ENCODE data around the gene ACOT2. TPM values are rescaled to one million over a fixed set of nuclear protein-coding genes. Genes with fewer than 3 reads are reported as not detected.

The ACOT2 gene
- total RNA-seq, 2 experiments from 2014 or later: 15.6 to 23.8 TPM

- DNase-seq (no peak), ATAC-seq (no peak)
- peaks cover 14% of the 10 kb centered on the region for H3K27me3 Mint-ChIP-seq
- CTCF ChIA-PET: interaction anchor here (0.6 kb wide), 1 partner anchor 102 kb away, joined by 4 read pairs; no protein-coding TSS in a partner anchor
- no peak overlapping the region for H3K4me3 Mint-ChIP-seq
- peaks cover 6% of the 10 kb centered on the region for H3K36me3 Mint-ChIP-seq
- no peaks in the 10 kb centered on the region for H3K9me3 Mint-ChIP-seq (ENCODE audit: low read depth)
- H3K27ac Mint-ChIP-seq: no peak overlapping the region
- peaks cover 28% of the 10 kb centered on the region for H3K4me1 Mint-ChIP-seq
These were observed 41.7 kb downstream of the ACOT2 start for GRCh38 chr14:73610687-73611086.

GRCh38 chr14:73612339-73613045 lies 43.5 kb downstream of the ACOT2 start, which contains the start of gene ACOT6:
ACOT6 (plus strand) TSS chr14:73612517; CDS start chr14:73612572, 55 bp downstream.
- DNase-seq (peak; percentile 79), ATAC-seq (peak; percentile 87)
- Mint-ChIP-seq H3K27me3 (peaks cover 14% of the 10 kb centered on the region), H3K27ac (peak within 1 kb of the TSS; percentile 78), H3K36me3 (peaks cover 6% of the 10 kb centered on the region), H3K9me3 (ENCODE audit: low read depth) (no peaks in the 10 kb centered on the region), H3K4me1 (peaks cover 16% of the 10 kb centered on the region), H3K4me3 (peak within 1 kb of the TSS; percentile 79)
- CTCF ChIA-PET: interaction anchor here (0.7 to 2.4 kb wide), 13 partner anchors 14 to 159 kb away, joined by 3 to 11 read pairs (median 4); partner anchors contain the start of genes ACOT2, ACOT4 and NUMB

- no peak for ATAC-seq
These were observed 44.0 kb downstream of the ACOT2 start for GRCh38 chr14:73613046-73613383.

GRCh38 chr14:73613419-73613963 lies 44.5 kb downstream of the ACOT2 start:
- Mint-ChIP-seq H3K27ac (no peak overlapping the region), H3K36me3 (peaks cover 3% of the 10 kb centered on the region), H3K4me1 (peaks cover 16% of the 10 kb centered on the region), H3K9me3 (ENCODE audit: low read depth) (no peaks in the 10 kb centered on the region), H3K27me3 (peaks cover 14% of the 10 kb centered on the region), H3K4me3 (peak overlapping the region; percentile 79)
- no peak for DNase-seq
- no peak for ATAC-seq
- CTCF ChIA-PET: interaction anchor here (1.3 to 2.4 kb wide), 9 partner anchors 13 to 158 kb away, joined by 3 to 11 read pairs (median 4); partner anchors contain the start of genes ACOT2, ACOT4 and NUMB

More at GRCh38 chr14:73613046-73613383, 44.0 kb downstream of the ACOT2 start:
- CTCF ChIA-PET: interaction anchor here (0.9 to 2.4 kb wide), 12 partner anchors 14 to 159 kb away, joined by 3 to 11 read pairs (median 4); partner anchors contain the start of genes ACOT2, ACOT4 and NUMB
- H3K9me3 Mint-ChIP-seq (ENCODE audit: low read depth): no peaks in the 10 kb centered on the region
- DNase-seq: no peak
- peaks cover 16% of the 10 kb centered on the region for H3K4me1 Mint-ChIP-seq
- H3K36me3 Mint-ChIP-seq: peaks cover 6% of the 10 kb centered on the region
- H3K4me3 Mint-ChIP-seq: peak overlapping the region; percentile 79
- H3K27me3 Mint-ChIP-seq: peaks cover 14% of the 10 kb centered on the region
- peak overlapping the region; percentile 78 for H3K27ac Mint-ChIP-seq

- H3K9me3 Mint-ChIP-seq (ENCODE audit: low read depth): no peaks in the 10 kb centered on the region
- H3K4me3 Mint-ChIP-seq: no peak overlapping the region
- CTCF ChIA-PET: no interaction called here
- H3K36me3 Mint-ChIP-seq: no peaks in the 10 kb centered on the region
- peaks cover 10% of the 10 kb centered on the region for H3K4me1 Mint-ChIP-seq
- DNase-seq (no peak), ATAC-seq (no peak)
- H3K27me3 Mint-ChIP-seq: peaks cover 14% of the 10 kb centered on the region
- no peak overlapping the region for H3K27ac Mint-ChIP-seq
These were observed 47.8 kb downstream of the ACOT2 start for GRCh38 chr14:73616831-73617230.

GRCh38 chr14:73619524-73619923 lies 50.5 kb downstream of the ACOT2 start:
- DNase-seq (no peak), ATAC-seq (no peak)
- no peaks in the 10 kb centered on the region for H3K36me3 Mint-ChIP-seq
- peaks cover 6% of the 10 kb centered on the region for H3K27me3 Mint-ChIP-seq
- CTCF ChIA-PET: interaction anchor here (0.5 to 1.5 kb wide), 2 partner anchors 13 to 83 kb away, joined by 3 to 6 read pairs; no protein-coding TSS in a partner anchor
- no peaks in the 10 kb centered on the region for H3K4me1 Mint-ChIP-seq
- no peak overlapping the region for H3K4me3 Mint-ChIP-seq
- H3K9me3 Mint-ChIP-seq (ENCODE audit: low read depth): no peaks in the 10 kb centered on the region
- H3K27ac Mint-ChIP-seq: no peak overlapping the region

GRCh38 chr14:73620268-73620667 lies 51.3 kb downstream of the ACOT2 start:
- ATAC-seq (no peak), DNase-seq (no peak)
- Mint-ChIP-seq H3K4me3 (no peak overlapping the region), H3K36me3 (no peaks in the 10 kb centered on the region), H3K9me3 (ENCODE audit: low read depth) (no peaks in the 10 kb centered on the region), H3K4me1 (no peaks in the 10 kb centered on the region), H3K27me3 (peaks cover 6% of the 10 kb centered on the region), H3K27ac (no peak overlapping the region)
- CTCF ChIA-PET: no interaction called here

- ATAC-seq (no peak), DNase-seq (no peak)
- Mint-ChIP-seq H3K27ac (no peak overlapping the region), H3K9me3 (ENCODE audit: low read depth) (no peaks in the 10 kb centered on the region), H3K36me3 (no peaks in the 10 kb centered on the region), H3K4me1 (no peaks in the 10 kb centered on the region), H3K4me3 (no peak overlapping the region), H3K27me3 (peaks cover 6% of the 10 kb centered on the region)
- CTCF ChIA-PET: interaction anchor here (1.0 to 1.3 kb wide), 2 partner anchors 10 to 115 kb away, joined by 3 read pairs; no protein-coding TSS in a partner anchor
These were observed 54.6 kb downstream of the ACOT2 start for GRCh38 chr14:73623504-73624054.

Other genes with a start within 250 kb of the ACOT2 start
- gene NUMB, start 110.7 kb upstream of the ACOT2 start, total RNA-seq: 10 to 100 TPM; 44.8 to 45.2 TPM
- gene RIOX1, start 78.3 kb upstream of the ACOT2 start, total RNA-seq: 10 to 100 TPM; 20.7 to 25.6 TPM
- gene ACOT1, start 32.1 kb upstream of the ACOT2 start, total RNA-seq: 1 to 10 TPM; 2.5 to 4.3 TPM
- not detected for gene HEATR4, start 10.3 kb upstream of the ACOT2 start, total RNA-seq
- 1 to 10 TPM; 1.5 to 2.1 TPM for gene ACOT4, start 22.7 kb downstream of the ACOT2 start, total RNA-seq
- not detected for gene ACOT6, start 43.3 kb downstream of the ACOT2 start, total RNA-seq
- 1 to 10 TPM; 8.8 to 9.1 TPM for gene DNAL1, start 75.8 kb downstream of the ACOT2 start, total RNA-seq
- 10 to 100 TPM; 27.1 to 36.6 TPM for gene PNMA1, start 145.2 kb downstream of the ACOT2 start, total RNA-seq

All from activated CD8-positive, alpha-beta memory T cell treated with anti-CD3 and anti-CD28 coated beads, Interleukin-2, amount 10 ng/mL, durations not matched to agents 7 days and 5 days (primary cell).